SH-SY5Y (cell line): ENCODE measurements around the gene ZNF782.

Experiments
- GATA2 ChIP-seq: IDR thresholded peaks from 2 replicates; pipeline ENCODE4 v1.6.1; 2011; ENCODE audit warnings: mild to moderate bottlenecking, low read depth, low read length
- GATA3 ChIP-seq: IDR thresholded peaks from 2 replicates; pipeline ENCODE4 v1.6.1; 2011; ENCODE audit warnings: low read depth, mild to moderate bottlenecking, low read length, moderate library complexity

DNA sequence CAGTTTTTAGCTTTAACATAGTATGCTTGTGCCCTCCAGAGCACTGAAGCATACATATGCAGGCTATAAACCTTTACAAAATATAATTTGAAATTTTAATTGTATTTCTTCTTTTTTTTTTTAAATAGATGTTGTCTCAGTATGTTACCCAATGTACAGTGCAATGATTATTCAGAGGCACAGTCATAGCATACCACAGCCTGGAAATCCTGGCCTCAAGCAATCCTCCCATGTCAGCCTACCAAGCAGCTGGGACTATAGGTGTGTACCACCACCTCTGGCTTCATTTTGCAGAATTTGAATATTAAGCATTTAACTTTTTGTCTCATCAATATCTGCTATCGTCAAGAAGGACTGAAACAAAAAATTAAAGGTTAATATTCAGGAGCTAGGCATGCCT lies 16.9 kb upstream of the ZNF782 start:
- no peak for TF ChIP-seq GATA3
- TF ChIP-seq GATA2 = no peak
